Kidney (tissue), 14 donors: ENCODE measurements around the gene BET1L. TPM values are rescaled to one million over a fixed set of nuclear protein-coding genes. Genes with fewer than 3 reads are reported as not detected.

Source experiments
- DNase-seq, 5 donors: peaks; one replicate each; pipeline ENCODE4 v3.0.0-alpha.2; 2013 to 2020
- FAIRE-seq: peaks from 2 replicates; lab custom pipeline; 2012; peaks lifted over from hg19 to GRCh38; lab: Jason Lieb, UNC
- H3K27ac ChIP-seq, 2 donors: one replicate each; pipeline ENCODE4 v1.7.0; 2013; ENCODE audit warnings: low read depth in 2 of 2, low read length in 2 of 2, inconsistent platforms in 1 of 2
- H3K27me3 ChIP-seq: one replicate; pipeline ENCODE4 v1.7.1; 2013; ENCODE audit warnings: low read length, inconsistent platforms; ENCODE audit not compliant: control insufficient read depth, insufficient read depth
- H3K36me3 ChIP-seq, 3 donors: one replicate each; pipeline versions ENCODE4 v1.7.0 to v1.7.1; 2013; ENCODE audit warnings: low read length in 3 of 3, control low read depth in 1 of 3, inconsistent platforms in 1 of 3; ENCODE audit not compliant: insufficient read depth in 3 of 3, control insufficient read depth in 2 of 3
- H3K4me1 ChIP-seq, 3 donors: one replicate each; pipeline versions ENCODE4 v1.7.0 to v1.7.1; 2013; ENCODE audit warnings: low read length in 3 of 3, inconsistent platforms in 1 of 3, low read depth in 1 of 3; ENCODE audit not compliant: control insufficient read depth in 2 of 3, insufficient read depth in 2 of 3
- H3K4me3 ChIP-seq, 3 donors: one replicate each; pipeline versions ENCODE4 v1.7.0 to v1.8.1; 2013; ENCODE audit warnings: low read length in 3 of 3, control low read depth in 1 of 3, inconsistent platforms in 1 of 3
- H3K9ac ChIP-seq, 3 donors: one replicate each; pipeline versions ENCODE4 v1.7.0 to v1.7.1; 2013; ENCODE audit warnings: low read length in 3 of 3, control low read depth in 1 of 3, inconsistent platforms in 1 of 3
- H3K9me3 ChIP-seq, 3 donors: one replicate each; pipeline versions ENCODE4 v1.7.0 to v1.7.1; 2013; ENCODE audit warnings: low read length in 3 of 3, control low read depth in 1 of 3, inconsistent platforms in 1 of 3; ENCODE audit not compliant: control insufficient read depth in 2 of 3, insufficient read depth in 1 of 3
- CTCF ChIP-seq: IDR thresholded peaks from 3 replicates; pipeline ENCODE4 v1.5.1; 2012; ENCODE audit warnings: mild to moderate bottlenecking, moderate library complexity, borderline replicate concordance; ENCODE audit not compliant: insufficient read depth; ENCODE audit errors: extremely low read depth
- intact Hi-C: fragments of 100-400 bp; cut with DNase I; formaldehyde crosslinking; loops from one replicate; pipeline ENCODE4 v1.11.1; 2022
- polyA plus RNA-seq: library from polyadenylated mRNA; stranded (reverse); fragments of 350-450 nt; fragmentation: Illumina TruSeq; extraction: RNeasy Lipid Tissue Mini Kit (QIAGEN cat#74804); gene quantifications from one replicate; pipeline ENCODE4 v1.2.3, GENCODE V29; 2014; ENCODE audit warnings: low read depth, low replicate concordance; ENCODE audit not compliant: insufficient read depth
- total RNA-seq: library from RNA; stranded (reverse); fragmentation: NEBNext Ultra II Directional; extraction: Animal tissue kit (Norgen Biotek cat#: 25700); gene quantifications from one replicate; pipeline ENCODE4 v1.2.1, GENCODE V29; 2021
- donor health status: control.
- donor health status: control.
- donor health status: control.
- donor health status: control.
- donor health status: control.
- donor health status: DM: yes; HTN: yes; CAD: no.
- donor health status: Normal renal cell carcinoma (clear cell type).

BET1L gene
- total and polyA plus RNA-seq, 2 donors from 2014 or later = 43.9 to 56.5 TPM

DNA sequence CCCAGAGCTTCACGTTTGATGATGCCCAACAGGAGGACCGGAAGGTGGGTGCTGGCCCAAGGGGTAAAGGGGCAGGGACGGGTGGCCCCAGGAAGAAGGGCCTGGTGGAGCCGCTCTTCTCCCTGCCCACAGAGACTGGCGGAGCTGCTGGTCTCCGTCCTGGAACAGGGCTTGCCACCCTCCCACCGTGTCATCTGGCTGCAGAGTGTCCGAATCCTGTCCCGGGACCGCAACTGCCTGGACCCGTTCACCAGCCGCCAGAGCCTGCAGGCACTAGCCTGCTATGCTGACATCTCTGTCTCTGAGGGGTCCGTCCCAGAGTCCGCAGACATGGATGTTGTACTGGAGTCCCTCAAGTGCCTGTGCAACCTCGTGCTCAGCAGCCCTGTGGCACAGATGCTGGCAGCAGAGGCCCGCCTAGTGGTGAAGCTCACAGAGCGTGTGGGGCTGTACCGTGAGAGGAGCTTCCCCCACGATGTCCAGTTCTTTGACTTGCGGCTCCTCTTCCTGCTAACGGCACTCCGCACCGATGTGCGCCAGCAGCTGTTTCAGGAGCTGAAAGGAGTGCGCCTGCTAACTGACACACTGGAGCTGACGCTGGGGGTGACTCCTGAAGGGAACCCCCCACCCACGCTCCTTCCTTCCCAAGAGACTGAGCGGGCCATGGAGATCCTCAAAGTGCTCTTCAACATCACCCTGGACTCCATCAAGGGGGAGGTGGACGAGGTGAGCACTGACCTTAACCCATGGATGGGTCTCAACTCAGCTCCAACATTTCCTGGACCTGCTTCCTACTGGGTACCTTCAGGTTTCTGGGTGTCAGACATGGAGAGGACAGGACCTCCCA, 2.3 kb upstream of the BET1L start:
- no peak for FAIRE-seq
- intact Hi-C loops = no loop called here
- DNase-seq = peak in 1 of 5 donors; percentile 84
- no peaks in the 10 kb centered on the region for H3K27me3 ChIP-seq
- H3K27ac ChIP-seq = peak overlapping the region in 1 of 2 donors; percentile 26
- H3K36me3 ChIP-seq = peaks cover 2 to 53% (median 48%) of the 10 kb centered on the region in 3 donors
- H3K4me1 ChIP-seq = peaks cover 0 to 39% (median 17%) of the 10 kb centered on the region in 3 donors
- H3K9me3 ChIP-seq = no peaks in the 10 kb centered on the region
- no peak for TF ChIP-seq CTCF
- peak overlapping the region; percentile 7 to 74 (median 68) for H3K9ac ChIP-seq
- peak overlapping the region; percentile 52 to 88 (median 67) for H3K4me3 ChIP-seq

DNA sequence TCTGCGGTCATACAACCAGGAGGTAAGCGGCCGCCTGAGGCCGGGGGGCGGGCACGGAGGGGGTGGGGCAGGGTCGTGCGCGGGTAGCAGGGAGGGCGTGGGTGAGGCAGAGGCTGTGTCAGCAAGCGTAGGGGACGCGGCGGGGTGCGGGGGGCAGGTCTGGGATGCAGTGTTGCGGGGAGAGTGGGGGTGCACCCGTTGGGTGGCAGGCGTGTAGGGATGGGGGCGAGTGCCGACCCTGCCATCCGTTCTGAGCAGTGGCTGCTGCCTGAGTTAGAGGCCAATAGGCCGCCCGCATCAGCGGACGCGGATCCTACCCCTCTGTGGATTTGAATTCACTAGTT, 1.7 kb upstream of the BET1L start:
- peak overlapping the region; percentile 52 to 88 (median 67) for H3K4me3 ChIP-seq

DNA sequence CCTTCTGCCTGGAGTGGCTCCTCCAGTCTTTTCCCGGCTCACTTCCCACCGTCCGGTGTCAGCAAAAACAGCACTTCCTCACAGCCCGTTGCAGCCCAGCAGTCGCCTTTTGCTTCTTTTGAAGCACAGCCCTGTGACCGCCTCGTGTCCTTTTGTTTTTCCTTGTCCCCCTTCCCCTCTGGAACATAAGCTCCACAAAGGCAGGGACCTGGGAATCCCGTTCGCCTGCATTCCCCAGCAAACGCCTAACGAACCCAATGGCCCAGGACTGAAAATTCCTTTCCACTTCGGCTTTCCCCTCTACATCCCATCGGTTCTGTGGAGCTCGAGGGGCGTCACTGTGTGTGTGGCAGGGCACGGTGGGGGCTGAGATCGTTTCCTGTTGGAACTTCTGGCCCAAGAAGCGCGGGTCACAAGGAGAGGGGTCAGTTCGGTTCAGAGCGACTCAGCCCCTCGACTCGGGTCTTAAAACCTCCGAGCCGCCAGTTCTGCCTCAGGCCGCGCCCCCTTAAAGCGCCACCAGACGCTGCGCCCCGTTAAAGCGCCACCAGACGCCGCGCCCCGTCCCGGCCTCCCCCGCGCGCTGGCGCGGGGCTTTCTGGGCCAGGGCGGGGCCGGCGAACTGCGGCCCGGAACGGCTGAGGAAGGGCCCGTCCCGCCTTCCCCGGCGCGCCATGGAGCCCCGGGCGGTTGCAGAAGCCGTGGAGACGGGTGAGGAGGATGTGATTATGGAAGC, 1.1 kb upstream of the BET1L start:
- Histone ChIP-seq H3K27me3 (no peaks in the 10 kb centered on the region), H3K36me3 (peaks cover 2 to 58% (median 50%) of the 10 kb centered on the region in 3 donors), H3K27ac (peak overlapping the region; percentile 97 to 99), H3K4me1 (peaks cover 0 to 42% (median 17%) of the 10 kb centered on the region in 3 donors), H3K9ac (peak overlapping the region; percentile 79 to 88 (median 84)), H3K9me3 (no peaks in the 10 kb centered on the region), H3K4me3 (peak overlapping the region; percentile 83 to 93 (median 88))
- no peak for TF ChIP-seq CTCF
- no peak for FAIRE-seq
- intact Hi-C loops = no loop called here
- peak; percentile 86 to 96 (median 89) for DNase-seq

More for the DNA sequence above, 1.7 kb upstream of the BET1L start:
- H3K27me3 ChIP-seq = no peaks in the 10 kb centered on the region
- TF ChIP-seq CTCF = no peak
- peaks cover 0 to 40% (median 17%) of the 10 kb centered on the region in 3 donors for H3K4me1 ChIP-seq
- peak overlapping the region; percentile 7 to 74 (median 68) for H3K9ac ChIP-seq
- no peak for FAIRE-seq
- DNase-seq = peak in 2 of 5 donors; percentile 87 to 88
- intact Hi-C loops = no loop called here
- no peaks in the 10 kb centered on the region for H3K9me3 ChIP-seq
- peaks cover 2 to 54% (median 49%) of the 10 kb centered on the region in 3 donors for H3K36me3 ChIP-seq
- peak overlapping the region; percentile 26 to 97 for H3K27ac ChIP-seq
